Dedifferentiated amniotic fluid mesenchymal stem cell (primary cell): ENCODE measurements around the gene MCM8.

ENCODE experiments used
- DNase-seq: peaks from one replicate; pipeline ENCODE4 v3.0.0-alpha.2; 2016; ENCODE audit errors: extremely low spot score

MCM8 gene

DNA sequence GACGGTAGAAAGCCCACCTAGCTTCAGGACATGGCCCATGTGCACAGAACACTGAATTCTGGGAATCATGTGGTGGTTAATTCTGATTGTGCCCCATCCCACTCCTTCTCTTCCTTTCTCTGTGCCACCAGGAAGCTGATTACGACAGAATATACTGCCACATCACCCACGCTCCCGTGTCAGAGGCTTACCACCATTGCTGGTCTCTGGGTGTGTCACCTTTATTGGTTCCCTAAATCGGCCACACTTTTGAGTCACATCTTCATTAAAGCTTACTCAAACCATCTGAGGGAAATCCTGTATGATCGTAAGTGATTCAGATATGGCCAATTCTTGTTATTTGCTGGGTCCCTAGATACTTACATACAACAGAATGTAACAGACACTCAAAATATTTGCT is 3.2 kb upstream of the MCM8 start:
- no peak for DNase-seq

- no peak for DNase-seq
Observed at GRCh38 chr20:5949943-5950270, 545 bp upstream of the MCM8 start.

- DNase-seq: no peak
Observed at GRCh38 chr20:5967469-5967868, 17.0 kb downstream of the MCM8 start.

DNA sequence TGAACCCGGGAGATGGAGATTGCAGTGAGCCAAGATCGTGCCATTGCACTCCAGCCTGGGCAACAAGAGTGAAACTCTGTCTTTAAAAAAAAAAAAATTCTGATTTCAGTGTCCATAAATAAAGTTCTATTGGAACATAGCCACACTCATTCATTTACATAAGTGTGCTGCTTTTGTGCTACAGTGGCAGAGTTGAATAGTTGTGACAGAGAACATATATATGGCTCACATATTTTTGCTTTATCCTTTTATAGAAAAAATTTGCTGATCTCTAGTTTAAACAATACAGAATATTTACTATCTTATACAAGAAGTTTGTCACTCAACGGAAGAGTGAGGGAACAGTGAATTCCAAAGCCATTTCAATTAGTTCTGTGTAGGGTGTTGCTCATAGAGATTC is 18.0 kb downstream of the MCM8 start:
- no peak for DNase-seq

DNA sequence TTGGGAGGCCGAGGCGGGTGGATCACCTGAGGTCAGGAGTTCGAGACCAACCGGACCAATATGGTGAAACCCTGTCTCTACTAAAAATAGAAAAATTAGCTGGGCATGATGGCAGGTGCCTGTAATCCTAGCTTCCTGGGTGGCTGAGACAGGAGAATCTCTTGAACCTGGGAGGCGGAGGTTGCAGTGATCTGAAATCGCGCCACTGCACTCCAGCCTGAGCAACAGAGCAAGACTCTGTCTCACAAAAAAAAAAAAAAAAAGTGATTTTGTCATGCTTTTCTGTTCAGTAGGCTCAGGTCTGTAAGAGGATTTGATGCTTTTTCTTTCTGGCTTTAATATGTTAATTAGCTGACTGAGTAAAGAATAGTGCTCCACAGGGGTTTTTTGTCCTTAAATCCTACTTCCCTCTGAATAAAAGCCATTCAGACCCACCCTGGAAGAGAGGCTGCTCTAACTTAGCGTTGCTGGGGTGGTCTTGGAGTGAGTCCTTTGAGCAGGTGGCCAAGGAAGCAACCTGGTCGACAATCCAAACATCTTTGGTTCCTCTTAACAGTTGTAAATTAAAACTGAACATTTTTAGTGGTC is 19.0 kb downstream of the MCM8 start:
- no peak for DNase-seq

DNA sequence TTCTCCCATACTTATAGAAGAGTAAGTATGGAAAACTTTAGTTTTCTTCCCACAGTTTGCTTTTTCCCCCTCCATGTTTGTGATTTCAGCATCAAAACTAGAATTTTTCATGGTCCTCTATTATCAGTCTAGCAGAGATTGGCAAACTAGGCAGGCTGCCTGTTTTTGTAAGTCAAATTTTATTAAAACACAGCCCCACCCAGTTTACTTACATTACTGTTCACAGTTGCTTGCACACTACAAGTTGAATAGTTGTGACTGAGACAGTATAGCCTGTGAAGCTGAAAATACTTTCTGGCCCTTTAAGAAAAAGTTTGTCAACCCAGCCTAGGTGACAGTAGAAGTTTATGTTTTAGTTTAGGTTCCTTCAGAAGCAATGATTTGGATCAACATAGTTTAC is 19.5 kb downstream of the MCM8 start:
- no peak for DNase-seq

DNA sequence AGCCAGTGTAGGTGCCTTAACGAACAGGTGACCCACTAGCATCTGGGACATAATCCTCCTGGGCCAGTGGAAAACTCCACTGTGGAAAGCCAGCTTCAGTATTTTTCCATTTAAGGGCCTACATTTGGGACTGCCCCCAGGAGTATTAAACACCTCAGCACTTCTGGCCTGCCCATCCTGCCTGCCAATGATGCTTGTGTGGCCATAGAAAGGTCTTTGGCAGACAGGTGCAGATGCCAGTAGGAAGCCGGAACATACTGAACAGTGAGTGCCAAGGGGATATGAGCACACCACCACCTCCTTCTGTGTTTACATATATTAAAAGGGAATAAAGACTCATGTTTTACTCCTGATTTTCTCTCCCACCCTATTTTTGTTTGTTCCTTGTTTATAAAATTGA is 19.9 kb downstream of the MCM8 start:
- DNase-seq: no peak

GRCh38 chr20:5971203-5971602 is 20.8 kb downstream of the MCM8 start:
- DNase-seq: no peak

GRCh38 chr20:5973172-5973571 is 22.7 kb downstream of the MCM8 start:
- DNase-seq: no peak

DNA sequence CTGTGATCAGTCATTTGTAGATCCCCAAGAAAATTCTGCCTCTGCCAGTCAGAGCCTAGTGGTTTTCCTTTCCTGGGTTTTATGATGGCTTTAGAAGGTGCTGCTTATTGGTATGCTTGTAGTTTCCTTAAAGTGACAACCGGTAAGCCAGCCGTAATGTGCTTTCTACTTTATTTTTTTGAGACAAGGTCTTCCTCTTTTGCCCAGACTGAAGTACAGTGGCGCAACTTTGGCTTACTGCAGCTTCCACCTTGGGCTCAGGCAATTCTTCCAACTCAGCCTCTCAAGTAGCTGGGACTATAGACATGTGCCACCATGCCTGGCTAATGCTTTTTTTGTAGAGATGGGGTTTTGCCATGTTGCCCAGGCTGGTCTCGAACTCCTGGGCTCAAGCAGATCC is 23.5 kb downstream of the MCM8 start:
- no peak for DNase-seq

GRCh38 chr20:5974531-5974930 is 24.1 kb downstream of the MCM8 start:
- DNase-seq: no peak

DNA sequence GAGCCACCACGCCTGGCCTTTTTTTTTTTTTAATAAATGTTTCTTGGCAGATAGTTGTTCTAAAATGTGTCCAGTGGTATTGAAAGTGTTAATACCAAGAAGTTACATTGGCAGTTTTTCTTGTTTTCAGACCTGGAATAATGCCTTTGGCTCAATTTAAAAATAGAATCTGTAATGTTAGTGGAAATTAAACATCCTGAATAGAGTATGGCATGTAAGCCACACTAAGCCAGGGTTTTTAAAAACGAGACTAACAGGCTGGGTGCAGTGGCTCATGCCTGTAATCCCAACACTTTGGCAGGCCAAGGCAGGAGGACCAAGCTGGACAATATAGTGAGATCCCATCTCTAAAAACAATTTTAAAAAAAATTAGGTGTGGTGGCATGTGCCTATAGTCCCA is 25.3 kb downstream of the MCM8 start:
- no peak for DNase-seq

DNA sequence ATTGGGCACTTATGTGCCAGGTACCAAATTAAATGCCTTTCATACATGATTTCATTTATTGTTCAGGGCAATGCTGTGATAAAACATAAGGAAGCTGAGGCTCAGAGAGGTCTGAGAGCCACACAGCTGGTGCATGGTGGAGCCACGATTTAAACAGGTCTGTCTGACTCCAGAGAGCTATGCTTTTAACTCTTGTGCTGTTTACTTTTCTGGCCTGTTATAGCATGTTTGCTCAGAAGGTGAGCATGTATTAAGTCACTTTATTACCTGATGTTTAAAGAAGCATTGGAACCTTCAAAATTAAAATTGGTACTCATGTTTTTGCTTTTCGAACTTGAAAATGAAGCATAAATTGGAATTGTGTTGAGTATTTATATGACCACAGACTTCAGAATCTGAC is 26.8 kb downstream of the MCM8 start:
- DNase-seq: no peak

GRCh38 chr20:5977975-5978374 is 27.5 kb downstream of the MCM8 start:
- DNase-seq: no peak

GRCh38 chr20:5979801-5980200 is 29.3 kb downstream of the MCM8 start:
- DNase-seq: no peak

- no peak for DNase-seq
Observed at GRCh38 chr20:5980720-5981538, 30.5 kb downstream of the MCM8 start.

DNA sequence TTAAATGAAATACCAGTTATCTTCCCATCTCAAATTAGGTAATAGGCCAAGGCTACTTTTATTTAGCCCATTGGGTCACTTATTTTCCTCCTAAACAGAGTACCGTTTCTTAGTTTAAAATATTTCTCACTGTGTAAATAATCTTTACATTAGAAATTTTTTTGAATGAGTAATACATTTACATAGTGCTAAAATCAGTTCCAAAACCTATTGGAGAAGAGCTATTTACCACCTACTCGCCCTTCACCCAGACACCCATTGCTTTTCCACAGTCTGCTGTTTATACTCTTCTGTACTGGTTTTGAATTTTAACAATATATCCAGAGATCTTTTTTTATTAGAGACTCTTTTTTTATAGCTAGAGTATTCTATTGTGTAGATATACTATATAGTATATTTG is 36.9 kb downstream of the MCM8 start:
- no peak for DNase-seq

DNA sequence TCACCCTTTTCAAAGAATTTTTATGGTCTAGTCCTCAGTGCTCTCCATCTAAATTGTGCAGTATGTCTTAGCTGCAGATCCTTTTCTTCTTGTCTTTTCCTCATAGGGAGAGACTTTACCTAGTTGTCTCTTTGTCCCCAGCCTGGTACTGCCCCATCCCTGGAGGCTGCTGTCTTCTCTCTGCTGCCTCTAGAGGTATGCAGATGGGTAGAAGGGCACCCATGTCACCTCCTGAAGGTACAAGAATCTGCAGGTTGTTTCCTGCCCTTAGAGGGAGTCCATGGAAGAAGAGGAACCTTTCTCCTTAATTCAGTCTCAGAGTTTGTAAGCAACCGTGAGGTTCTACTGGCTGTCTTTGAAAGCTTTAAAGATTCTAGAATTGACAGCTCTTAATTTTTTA is 39.1 kb downstream of the MCM8 start:
- no peak for DNase-seq

- DNase-seq: no peak
Observed at GRCh38 chr20:5990946-5991345, 40.5 kb downstream of the MCM8 start.

DNA sequence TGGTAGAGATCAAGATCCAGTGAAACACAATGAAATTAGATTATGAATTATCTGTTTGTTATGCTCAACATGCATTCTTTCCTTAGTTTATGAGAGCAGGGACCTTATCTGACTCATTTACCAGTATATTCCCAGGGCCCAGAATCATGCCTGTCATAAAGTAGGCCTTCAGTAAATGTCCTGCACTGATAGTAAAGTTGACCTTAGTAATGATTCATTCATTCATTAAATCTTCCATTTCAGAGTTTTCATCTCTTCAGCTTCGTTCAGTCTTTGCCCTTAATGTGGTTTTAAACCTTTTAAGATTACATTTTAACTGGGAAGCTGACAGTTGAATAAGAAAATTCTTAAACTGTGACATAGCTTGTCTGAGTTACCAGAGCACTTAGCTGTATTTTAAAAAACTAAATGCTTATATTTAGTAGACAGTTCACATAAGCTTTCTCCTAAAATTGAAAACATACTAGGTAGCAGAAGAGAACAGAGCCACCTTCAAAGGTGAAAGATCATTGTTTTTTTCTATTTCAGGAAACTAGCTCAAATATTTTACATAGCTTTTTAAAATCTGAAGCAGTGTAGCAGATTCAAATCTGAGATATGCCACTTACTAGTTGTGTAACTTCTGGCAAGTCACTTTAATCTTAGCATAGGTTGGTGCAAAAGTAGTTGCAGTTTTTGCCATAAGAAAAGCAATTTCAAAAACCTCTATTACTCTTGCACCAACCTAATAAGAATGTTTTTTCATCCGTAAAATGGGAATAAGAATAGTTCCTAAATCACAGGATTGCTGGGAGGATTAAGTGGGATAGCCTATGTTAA is 41.4 kb downstream of the MCM8 start:
- no peak for DNase-seq

GRCh38 chr20:5996765-5997164 is 46.3 kb downstream of the MCM8 start:
- DNase-seq: no peak

GRCh38 chr20:5999783-6000182 is 49.3 kb downstream of the MCM8 start:
- no peak for DNase-seq

DNA sequence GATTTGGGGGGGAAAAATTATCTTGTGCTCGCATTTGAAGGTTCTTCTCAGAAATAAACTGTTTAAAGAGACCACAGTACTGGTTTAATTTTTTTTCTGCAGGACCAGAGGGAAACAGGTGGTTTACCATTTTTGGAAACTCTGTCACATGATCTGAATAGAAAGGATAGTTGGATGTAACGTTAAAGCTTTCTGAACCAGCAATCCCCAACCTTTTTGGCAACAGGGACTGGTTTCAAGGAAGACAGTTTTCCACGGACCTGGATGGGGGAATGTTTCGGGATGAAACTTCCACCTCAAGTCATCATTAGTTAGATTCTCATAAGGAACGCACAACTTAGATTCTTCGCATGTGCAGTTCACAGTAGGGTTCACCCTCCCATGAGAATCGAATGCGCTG is 50.4 kb downstream of the MCM8 start:
- DNase-seq: no peak
